Measurements from ENCODE around the gene CCDC89.
"Not testable (repeated sequence)": the region's sequence is repeated elsewhere in the genome, so short reads cannot be mapped to it uniquely, and the experiment has no call there.

Gene CCDC89

GRCh38 chr11:85685125-85685819 is 723 bp downstream of the CCDC89 start:
- no peak for DNase-seq

- DNase-seq: peak; percentile 65
Measured at GRCh38 chr11:85682330-85683305, 3.4 kb downstream of the CCDC89 start.

GRCh38 chr11:85680897-85681296 is 5.1 kb downstream of the CCDC89 start:
- peak; percentile 10 for DNase-seq

GRCh38 chr11:85679576-85679975 is 6.4 kb downstream of the CCDC89 start:
- no peak for DNase-seq

- DNase-seq: no peak
Measured at GRCh38 chr11:85673393-85673792, 12.6 kb downstream of the CCDC89 start.

- DNase-seq: no peak
Measured at GRCh38 chr11:85672105-85672902, 13.7 kb downstream of the CCDC89 start.

GRCh38 chr11:85670949-85671663 is 14.9 kb downstream of the CCDC89 start:
- DNase-seq: not testable (repeated sequence)

GRCh38 chr11:85668157-85668556 is 17.8 kb downstream of the CCDC89 start:
- DNase-seq: no peak

GRCh38 chr11:85666687-85667086 is 19.3 kb downstream of the CCDC89 start:
- no peak for DNase-seq

GRCh38 chr11:85665733-85666132 is 20.3 kb downstream of the CCDC89 start:
- DNase-seq: peak; percentile 36

- peak; percentile 95 for DNase-seq
Measured at GRCh38 chr11:85664615-85665481, 21.1 kb downstream of the CCDC89 start, which contains the start of gene CREBZF. TSS of gene CREBZF (minus strand) at chr11:85665129. CDS start at chr11:85664875, 254 bp downstream.

GRCh38 chr11:85663753-85664614 is 22.0 kb downstream of the CCDC89 start:
- DNase-seq: peak; percentile 90

GRCh38 chr11:85663080-85663752 is 22.8 kb downstream of the CCDC89 start:
- DNase-seq: peak; percentile 53

GRCh38 chr11:85661972-85662664 is 23.9 kb downstream of the CCDC89 start:
- DNase-seq: no peak

- DNase-seq: no peak
Measured at GRCh38 chr11:85658180-85658579, 27.8 kb downstream of the CCDC89 start.

GRCh38 chr11:85656777-85657176 is 29.2 kb downstream of the CCDC89 start:
- no peak for DNase-seq

- not testable (repeated sequence) for DNase-seq
Measured at GRCh38 chr11:85654343-85654742, 31.7 kb downstream of the CCDC89 start.

GRCh38 chr11:85652786-85653447 is 33.1 kb downstream of the CCDC89 start:
- DNase-seq: no peak

Data from CD4-positive, alpha-beta T cell treated with Interleukin-21 for 1 hour (primary cell).